HepG2 (cell line): Measurements from ENCODE around the gene NDC80. TPM values are rescaled to one million over a fixed set of nuclear protein-coding genes. Genes with fewer than 3 reads are reported as not detected.
A peak's percentile ranks its signal among the peaks of the same experiment; 100 is the strongest.

ENCODE experiments used
- FOXK1 ChIP-seq: sonication (generic); formaldehyde crosslinking; IDR thresholded peaks from 2 replicates; pipeline ENCODE4 v1.4.0; 2020; ENCODE audit warnings: low read depth, missing genetic modification reagents, borderline replicate concordance
- KAT7 ChIP-seq: IDR thresholded peaks from 2 replicates; pipeline ENCODE4 v1.6.1; 2018; ENCODE audit warnings: borderline replicate concordance, missing compliant biosample characterization
- ZBTB42 ChIP-seq: sonication (generic); formaldehyde crosslinking; IDR thresholded peaks from 2 replicates; pipeline ENCODE4 v1.5.0; 2020; ENCODE audit warnings: mild to moderate bottlenecking, missing genetic modification reagents
- ZKSCAN1 ChIP-seq: fragments of 150-350 bp; IDR thresholded peaks from 2 replicates; pipeline ENCODE4 v1.6.1; 2014; ENCODE audit warnings: low read length
- ZNF34 ChIP-seq: sonication (generic); formaldehyde crosslinking; IDR thresholded peaks from 2 replicates; pipeline ENCODE4 v1.4.0; 2020; ENCODE audit warnings: mild to moderate bottlenecking, missing genetic modification reagents, borderline replicate concordance
- ZNF746 ChIP-seq: sonication (generic); formaldehyde crosslinking; IDR thresholded peaks from 2 replicates; pipeline ENCODE4 v1.8.0; 2022; ENCODE audit warnings: mild to moderate bottlenecking, missing genetic modification reagents
- polyA plus RNA-seq, 8 experiments: library from polyadenylated mRNA; depleted of rRNA in 3 of 8; stranded (reverse) in 7 of 8; unstranded in 1 of 8; fragments of >200 nt; fragmentation: Illumina TruSeq in 4 of 8; extraction: Trizol in 4 of 8; gene quantifications; 2 replicates each; pipeline versions ENCODE4 v1.2.1 to v1.2.3, GENCODE V29; 2011 to 2016; ENCODE audit warnings: low read depth in 4 of 8, missing spikeins in 1 of 8, mixed read lengths in 1 of 8; ENCODE audit not compliant: insufficient read depth in 1 of 8
- total RNA-seq, 5 experiments: library from RNA; depleted of rRNA; stranded (reverse); fragments of >200 nt; fragmentation: Illumina TruSeq; extraction: Trizol; gene quantifications; 2 replicates each; pipeline ENCODE4 v1.2.3, GENCODE V29; 2016; ENCODE audit warnings: low read depth in 1 of 5
- TF ChIP-seq, protein P1 (sequence below): sonication (generic); formaldehyde crosslinking; IDR thresholded peaks from 2 replicates; pipeline ENCODE4 v1.4.0; 2020; ENCODE audit warnings: missing genetic modification reagents, borderline replicate concordance
- TF ChIP-seq, protein P2 (sequence below), 2 experiments: sonication (generic) in 1 of 2; formaldehyde crosslinking in 1 of 2; IDR thresholded peaks; 2 replicates each; pipeline versions ENCODE4 v1.4.0 to v1.6.1; 2018 to 2020; ENCODE audit warnings: missing genetic modification reagents in 2 of 2, borderline replicate concordance in 1 of 2, low read depth in 1 of 2, mild to moderate bottlenecking in 1 of 2, missing biosample characterization in 1 of 2
- TF ChIP-seq, protein P3 (sequence below): sonication (generic); formaldehyde crosslinking; IDR thresholded peaks from 2 replicates; pipeline ENCODE4 v1.5.1; 2020; ENCODE audit warnings: mild to moderate bottlenecking, missing genetic modification reagents, borderline replicate concordance
- TF ChIP-seq, protein P4 (sequence below): sonication (generic); formaldehyde crosslinking; IDR thresholded peaks from 2 replicates; pipeline ENCODE4 v1.4.0; 2020; ENCODE audit warnings: missing genetic modification reagents
- TF ChIP-seq, protein P5 (sequence below): IDR thresholded peaks from 2 replicates; pipeline ENCODE4 v1.6.1; 2016; ENCODE audit warnings: control low read depth
- TF ChIP-seq, protein P6 (sequence below): sonication (generic); formaldehyde crosslinking; IDR thresholded peaks from 2 replicates; pipeline ENCODE4 v1.4.0; 2020; ENCODE audit warnings: missing genetic modification reagents

Gene NDC80
- total and polyA plus RNA-seq, 2 of the 13 experiments (the other 11 are each of a cell fraction or from before 2014, with no cell fraction given), result 9.6 to 33.0 TPM

DNA sequence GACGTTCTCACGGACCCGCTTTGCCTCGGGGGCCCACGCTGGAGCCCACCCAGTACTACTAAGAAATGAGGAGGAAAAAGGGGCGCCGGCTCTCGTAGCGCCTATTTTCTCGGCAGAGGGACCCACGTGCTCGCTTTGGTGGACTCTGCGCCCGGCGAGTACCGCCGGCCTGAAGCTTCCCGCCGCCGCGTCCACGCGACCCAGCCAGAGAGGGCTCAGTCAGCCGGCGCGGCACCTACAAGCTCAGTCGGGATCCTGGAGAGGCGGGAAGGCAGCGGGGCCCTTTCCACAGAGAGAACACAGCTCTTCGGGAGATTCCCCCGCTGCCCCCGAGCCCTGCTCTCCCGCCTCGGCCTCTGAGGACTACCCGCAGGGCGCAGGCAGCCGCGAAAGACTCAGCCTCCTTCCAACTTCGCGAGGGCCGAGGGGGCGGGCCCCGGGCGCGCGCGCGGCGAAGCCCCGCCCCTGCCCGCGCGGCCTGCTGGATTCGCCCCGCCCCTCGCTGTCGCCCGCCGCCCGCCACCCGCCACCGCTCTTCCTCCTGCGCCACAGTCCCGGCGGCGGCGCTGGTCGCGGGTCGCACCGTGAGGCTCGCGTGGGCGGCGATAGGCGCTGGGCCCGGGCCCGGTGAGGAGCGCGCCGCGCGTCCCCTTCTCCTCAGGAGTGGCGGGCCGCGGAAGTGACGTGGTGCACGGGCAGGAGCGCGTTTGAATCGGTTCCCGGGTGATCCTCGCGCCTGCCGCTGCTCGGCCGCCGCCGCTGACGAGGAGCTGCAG is 84.0 kb downstream of the NDC80 start, which contains the start of gene SMCHD1 (continued):
- TF ChIP-seq, protein P1, sequence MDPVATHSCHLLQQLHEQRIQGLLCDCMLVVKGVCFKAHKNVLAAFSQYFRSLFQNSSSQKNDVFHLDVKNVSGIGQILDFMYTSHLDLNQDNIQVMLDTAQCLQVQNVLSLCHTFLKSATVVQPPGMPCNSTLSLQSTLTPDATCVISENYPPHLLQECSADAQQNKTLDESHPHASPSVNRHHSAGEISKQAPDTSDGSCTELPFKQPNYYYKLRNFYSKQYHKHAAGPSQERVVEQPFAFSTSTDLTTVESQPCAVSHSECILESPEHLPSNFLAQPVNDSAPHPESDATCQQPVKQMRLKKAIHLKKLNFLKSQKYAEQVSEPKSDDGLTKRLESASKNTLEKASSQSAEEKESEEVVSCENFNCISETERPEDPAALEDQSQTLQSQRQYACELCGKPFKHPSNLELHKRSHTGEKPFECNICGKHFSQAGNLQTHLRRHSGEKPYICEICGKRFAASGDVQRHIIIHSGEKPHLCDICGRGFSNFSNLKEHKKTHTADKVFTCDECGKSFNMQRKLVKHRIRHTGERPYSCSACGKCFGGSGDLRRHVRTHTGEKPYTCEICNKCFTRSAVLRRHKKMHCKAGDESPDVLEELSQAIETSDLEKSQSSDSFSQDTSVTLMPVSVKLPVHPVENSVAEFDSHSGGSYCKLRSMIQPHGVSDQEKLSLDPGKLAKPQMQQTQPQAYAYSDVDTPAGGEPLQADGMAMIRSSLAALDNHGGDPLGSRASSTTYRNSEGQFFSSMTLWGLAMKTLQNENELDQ, result no peak
- no peak for TF ChIP-seq ZNF746
- no peak for TF ChIP-seq ZBTB42 (CRISPR knock-in tag)
- no peak for TF ChIP-seq FOXK1 (CRISPR knock-in tag)
- TF ChIP-seq, protein P2, sequence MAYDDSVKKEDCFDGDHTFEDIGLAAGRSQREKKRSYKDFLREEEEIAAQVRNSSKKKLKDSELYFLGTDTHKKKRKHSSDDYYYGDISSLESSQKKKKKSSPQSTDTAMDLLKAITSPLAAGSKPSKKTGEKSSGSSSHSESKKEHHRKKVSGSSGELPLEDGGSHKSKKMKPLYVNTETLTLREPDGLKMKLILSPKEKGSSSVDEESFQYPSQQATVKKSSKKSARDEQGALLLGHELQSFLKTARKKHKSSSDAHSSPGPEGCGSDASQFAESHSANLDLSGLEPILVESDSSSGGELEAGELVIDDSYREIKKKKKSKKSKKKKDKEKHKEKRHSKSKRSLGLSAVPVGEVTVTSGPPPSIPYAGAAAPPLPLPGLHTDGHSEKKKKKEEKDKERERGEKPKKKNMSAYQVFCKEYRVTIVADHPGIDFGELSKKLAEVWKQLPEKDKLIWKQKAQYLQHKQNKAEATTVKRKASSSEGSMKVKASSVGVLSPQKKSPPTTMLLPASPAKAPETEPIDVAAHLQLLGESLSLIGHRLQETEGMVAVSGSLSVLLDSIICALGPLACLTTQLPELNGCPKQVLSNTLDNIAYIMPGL (CRISPR knock-in tag; IDR thresholded peaks at IDR 0.05; ENCODE audit: borderline replicate concordance in 1 of 2, low read depth in 1 of 2), result peak in 1 of 2 experiments; percentile 82; a peak in 3 of 4 replicates
- TF ChIP-seq ZNF34 (CRISPR knock-in tag), result no peak
- TF ChIP-seq, protein P3, sequence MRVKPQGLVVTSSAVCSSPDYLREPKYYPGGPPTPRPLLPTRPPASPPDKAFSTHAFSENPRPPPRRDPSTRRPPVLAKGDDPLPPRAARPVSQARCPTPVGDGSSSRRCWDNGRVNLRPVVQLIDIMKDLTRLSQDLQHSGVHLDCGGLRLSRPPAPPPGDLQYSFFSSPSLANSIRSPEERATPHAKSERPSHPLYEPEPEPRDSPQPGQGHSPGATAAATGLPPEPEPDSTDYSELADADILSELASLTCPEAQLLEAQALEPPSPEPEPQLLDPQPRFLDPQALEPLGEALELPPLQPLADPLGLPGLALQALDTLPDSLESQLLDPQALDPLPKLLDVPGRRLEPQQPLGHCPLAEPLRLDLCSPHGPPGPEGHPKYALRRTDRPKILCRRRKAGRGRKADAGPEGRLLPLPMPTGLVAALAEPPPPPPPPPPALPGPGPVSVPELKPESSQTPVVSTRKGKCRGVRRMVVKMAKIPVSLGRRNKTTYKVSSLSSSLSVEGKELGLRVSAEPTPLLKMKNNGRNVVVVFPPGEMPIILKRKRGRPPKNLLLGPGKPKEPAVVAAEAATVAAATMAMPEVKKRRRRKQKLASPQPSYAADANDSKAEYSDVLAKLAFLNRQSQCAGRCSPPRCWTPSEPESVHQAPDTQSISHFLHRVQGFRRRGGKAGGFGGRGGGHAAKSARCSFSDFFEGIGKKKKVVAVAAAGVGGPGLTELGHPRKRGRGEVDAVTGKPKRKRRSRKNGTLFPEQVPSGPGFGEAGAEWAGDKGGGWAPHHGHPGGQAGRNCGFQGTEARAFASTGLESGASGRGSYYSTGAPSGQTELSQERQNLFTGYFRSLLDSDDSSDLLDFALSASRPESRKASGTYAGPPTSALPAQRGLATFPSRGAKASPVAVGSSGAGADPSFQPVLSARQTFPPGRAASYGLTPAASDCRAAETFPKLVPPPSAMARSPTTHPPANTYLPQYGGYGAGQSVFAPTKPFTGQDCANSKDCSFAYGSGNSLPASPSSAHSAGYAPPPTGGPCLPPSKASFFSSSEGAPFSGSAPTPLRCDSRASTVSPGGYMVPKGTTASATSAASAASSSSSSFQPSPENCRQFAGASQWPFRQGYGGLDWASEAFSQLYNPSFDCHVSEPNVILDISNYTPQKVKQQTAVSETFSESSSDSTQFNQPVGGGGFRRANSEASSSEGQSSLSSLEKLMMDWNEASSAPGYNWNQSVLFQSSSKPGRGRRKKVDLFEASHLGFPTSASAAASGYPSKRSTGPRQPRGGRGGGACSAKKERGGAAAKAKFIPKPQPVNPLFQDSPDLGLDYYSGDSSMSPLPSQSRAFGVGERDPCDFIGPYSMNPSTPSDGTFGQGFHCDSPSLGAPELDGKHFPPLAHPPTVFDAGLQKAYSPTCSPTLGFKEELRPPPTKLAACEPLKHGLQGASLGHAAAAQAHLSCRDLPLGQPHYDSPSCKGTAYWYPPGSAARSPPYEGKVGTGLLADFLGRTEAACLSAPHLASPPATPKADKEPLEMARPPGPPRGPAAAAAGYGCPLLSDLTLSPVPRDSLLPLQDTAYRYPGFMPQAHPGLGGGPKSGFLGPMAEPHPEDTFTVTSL (CRISPR knock-in tag), result no peak
- TF ChIP-seq, protein P4, sequence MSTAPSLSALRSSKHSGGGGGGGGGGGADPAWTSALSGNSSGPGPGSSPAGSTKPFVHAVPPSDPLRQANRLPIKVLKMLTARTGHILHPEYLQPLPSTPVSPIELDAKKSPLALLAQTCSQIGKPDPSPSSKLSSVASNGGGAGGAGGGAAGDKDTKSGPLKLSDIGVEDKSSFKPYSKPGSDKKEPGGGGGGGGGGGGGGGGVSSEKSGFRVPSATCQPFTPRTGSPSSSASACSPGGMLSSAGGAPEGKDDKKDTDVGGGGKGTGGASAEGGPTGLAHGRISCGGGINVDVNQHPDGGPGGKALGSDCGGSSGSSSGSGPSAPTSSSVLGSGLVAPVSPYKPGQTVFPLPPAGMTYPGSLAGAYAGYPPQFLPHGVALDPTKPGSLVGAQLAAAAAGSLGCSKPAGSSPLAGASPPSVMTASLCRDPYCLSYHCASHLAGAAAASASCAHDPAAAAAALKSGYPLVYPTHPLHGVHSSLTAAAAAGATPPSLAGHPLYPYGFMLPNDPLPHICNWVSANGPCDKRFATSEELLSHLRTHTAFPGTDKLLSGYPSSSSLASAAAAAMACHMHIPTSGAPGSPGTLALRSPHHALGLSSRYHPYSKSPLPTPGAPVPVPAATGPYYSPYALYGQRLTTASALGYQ (CRISPR knock-in tag), result no peak; the same call in 1 of the 2 replicates
- TF ChIP-seq ZKSCAN1, result no peak
- TF ChIP-seq, protein P5, sequence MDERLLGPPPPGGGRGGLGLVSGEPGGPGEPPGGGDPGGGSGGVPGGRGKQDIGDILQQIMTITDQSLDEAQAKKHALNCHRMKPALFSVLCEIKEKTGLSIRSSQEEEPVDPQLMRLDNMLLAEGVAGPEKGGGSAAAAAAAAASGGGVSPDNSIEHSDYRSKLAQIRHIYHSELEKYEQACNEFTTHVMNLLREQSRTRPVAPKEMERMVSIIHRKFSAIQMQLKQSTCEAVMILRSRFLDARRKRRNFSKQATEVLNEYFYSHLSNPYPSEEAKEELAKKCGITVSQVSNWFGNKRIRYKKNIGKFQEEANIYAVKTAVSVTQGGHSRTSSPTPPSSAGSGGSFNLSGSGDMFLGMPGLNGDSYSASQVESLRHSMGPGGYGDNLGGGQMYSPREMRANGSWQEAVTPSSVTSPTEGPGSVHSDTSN (CRISPR knock-in tag), result no peak
- peak; percentile 58; the same call in 1 of the 2 replicates for TF ChIP-seq KAT7
- TF ChIP-seq, protein P6, sequence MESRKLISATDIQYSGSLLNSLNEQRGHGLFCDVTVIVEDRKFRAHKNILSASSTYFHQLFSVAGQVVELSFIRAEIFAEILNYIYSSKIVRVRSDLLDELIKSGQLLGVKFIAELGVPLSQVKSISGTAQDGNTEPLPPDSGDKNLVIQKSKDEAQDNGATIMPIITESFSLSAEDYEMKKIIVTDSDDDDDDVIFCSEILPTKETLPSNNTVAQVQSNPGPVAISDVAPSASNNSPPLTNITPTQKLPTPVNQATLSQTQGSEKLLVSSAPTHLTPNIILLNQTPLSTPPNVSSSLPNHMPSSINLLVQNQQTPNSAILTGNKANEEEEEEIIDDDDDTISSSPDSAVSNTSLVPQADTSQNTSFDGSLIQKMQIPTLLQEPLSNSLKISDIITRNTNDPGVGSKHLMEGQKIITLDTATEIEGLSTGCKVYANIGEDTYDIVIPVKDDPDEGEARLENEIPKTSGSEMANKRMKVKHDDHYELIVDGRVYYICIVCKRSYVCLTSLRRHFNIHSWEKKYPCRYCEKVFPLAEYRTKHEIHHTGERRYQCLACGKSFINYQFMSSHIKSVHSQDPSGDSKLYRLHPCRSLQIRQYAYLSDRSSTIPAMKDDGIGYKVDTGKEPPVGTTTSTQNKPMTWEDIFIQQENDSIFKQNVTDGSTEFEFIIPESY (CRISPR knock-in tag), result no peak
